ENCODE results near the gene WDR36. TPM values are rescaled to one million over a fixed set of nuclear protein-coding genes. Genes with fewer than 3 reads are reported as not detected.

Gene WDR36
- total and polyA plus RNA-seq, 2 of the 8 experiments (the other 6 are each of a cell fraction or from before 2014, with no cell fraction given) = 9.3 to 41.8 TPM

DNA sequence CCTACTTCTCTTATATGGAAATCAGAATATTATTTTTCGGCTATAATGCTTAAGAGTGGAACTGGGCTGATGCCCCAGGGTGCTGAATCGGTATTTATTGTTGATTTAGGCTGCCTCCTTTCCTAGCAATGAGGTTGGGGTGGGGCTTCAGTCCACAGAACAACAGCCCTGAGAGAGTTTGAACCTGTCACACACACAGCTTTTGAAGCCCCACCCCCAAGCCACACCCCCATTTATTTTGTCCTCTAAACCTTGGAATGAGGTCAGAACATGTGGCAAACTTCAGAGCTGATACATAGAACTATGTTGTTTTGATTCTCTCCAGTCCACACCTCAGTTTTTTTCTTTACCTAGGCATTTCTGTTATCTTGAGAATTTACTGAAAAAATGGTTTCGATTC, 80.4 kb downstream of the WDR36 start:
- H2BK5ac ChIP-seq (ENCODE audit: low read depth, low read length) = no peak overlapping the region
- ChIA-PET POLR2A (ENCODE audit: partially characterized antibody) (no interaction called here), CTCF (ENCODE audit: partially characterized antibody) (interaction anchor here (1.4 to 6.7 kb wide), 2 partner anchors 14 to 28 kb away, joined by 4 to 73 read pairs; no protein-coding TSS in a partner anchor)
- no peak overlapping the region for H3K14ac ChIP-seq (ENCODE audit: insufficient read length)
- H3K27ac ChIP-seq (ENCODE audit: low read depth, low read length) = no peak overlapping the region
- no peaks in the 10 kb centered on the region for H3K79me2 ChIP-seq (ENCODE audit: control insufficient read depth in 1 of 2, insufficient read depth in 2 of 2, low read length in 2 of 2)
- H3K4me2 ChIP-seq (ENCODE audit: insufficient read depth in 1 of 2, low read depth in 2 of 2, low read length in 2 of 2) = no peak overlapping the region
- H3K4ac ChIP-seq (replicated peaks; ENCODE audit: insufficient read length, low read depth, low read length) = no peak overlapping the region
- H4K91ac ChIP-seq (replicated peaks; ENCODE audit: insufficient read length, low read length) = no peak overlapping the region
- H3K4me3 ChIP-seq (ENCODE audit: extremely low read depth in 1 of 4, insufficient read depth in 2 of 4, low read depth in 3 of 4, low read length in 4 of 4) = no peak overlapping the region
- no peak overlapping the region for H3K23ac ChIP-seq (ENCODE audit: insufficient read length)
- 86% methylated on average over 3 of the region's 3 CpGs; no CpG with 5 or more reads in 1 of the 2 experiments for WGBS, 2 experiments (ENCODE audit: extremely low coverage in 1 of 2, insufficient coverage in 1 of 2, insufficient read length in 1 of 2, insufficient replicate concordance in 2 of 2, low coverage in 1 of 2, low lambda C conversion rate in 2 of 2, missing lambda C conversion rate in 1 of 2)
- H3K4me1 ChIP-seq (replicated peaks in 1 of 4; ENCODE audit: control insufficient read depth in 3 of 4, insufficient read depth in 4 of 4, low read length in 3 of 4) = no peaks in the 10 kb centered on the region; a peak in 1 of 7 replicates
- DNase-seq (ENCODE audit: low read depth in 1 of 2, low spot score in 2 of 2) (no peak), FAIRE-seq (no peak)
- H3K79me1 ChIP-seq (ENCODE audit: low read depth, low read length) = no peaks in the 10 kb centered on the region
- no peaks in the 10 kb centered on the region for H4K20me1 ChIP-seq (replicated peaks in 1 of 2; ENCODE audit: control insufficient read depth in 1 of 2, insufficient read depth in 2 of 2, low read length in 2 of 2)
- H3K9me3 ChIP-seq (ENCODE audit: insufficient read depth in 2 of 2, low read depth in 1 of 2, low read length in 1 of 2) = no peaks in the 10 kb centered on the region
- H4K8ac ChIP-seq (ENCODE audit: extremely low read depth, insufficient read depth, low read length) = no peak overlapping the region
- H2BK15ac ChIP-seq (ENCODE audit: low read length) = no peak overlapping the region
- no peak overlapping the region for H2AFZ ChIP-seq (ENCODE audit: low read length)
- no peaks in the 10 kb centered on the region for H3K36me3 ChIP-seq (ENCODE audit: control insufficient read depth in 2 of 4, insufficient read depth in 4 of 4, low read length in 3 of 4)
- no peak overlapping the region for H3K18ac ChIP-seq (ENCODE audit: extremely low read depth, low read length)
- H2BK20ac ChIP-seq (ENCODE audit: low read length) = no peak overlapping the region
- no peaks in the 10 kb centered on the region; the same call in 1 of the 2 replicates for H3K23me2 ChIP-seq (ENCODE audit: low read depth, low read length)
- no peak overlapping the region for H4K5ac ChIP-seq (ENCODE audit: insufficient read length, low read depth, low read length)
- no peak overlapping the region for H2AK5ac ChIP-seq (ENCODE audit: low read depth, low read length)
- no peak overlapping the region for H3K56ac ChIP-seq (replicated peaks; ENCODE audit: insufficient read length, low read depth, low read length)
- peaks cover 0 to 1% (median 0%) of the 10 kb centered on the region in 4 experiments; a peak in 1 of 7 replicates for H3K27me3 ChIP-seq (replicated peaks in 1 of 4; ENCODE audit: control insufficient read depth in 3 of 4, extremely low read depth in 1 of 4, insufficient read depth in 3 of 4, low read length in 3 of 4)
- no peak overlapping the region for H2BK12ac ChIP-seq (ENCODE audit: low read depth, low read length)
- H2BK120ac ChIP-seq (replicated peaks; ENCODE audit: low read depth, low read length) = no peak overlapping the region
- H3K9ac ChIP-seq (replicated peaks in 1 of 4; ENCODE audit: extremely low read depth in 1 of 4, low read depth in 3 of 4, low read length in 3 of 4) = no peak overlapping the region
- no peak for TF ChIP-seq TEAD4 (IDR thresholded peaks at IDR 0.05; ENCODE audit: low read depth, low read length)
- no peak for TF ChIP-seq SP2 (IDR thresholded peaks at IDR 0.05; ENCODE audit: low read length)
- no peak for TF ChIP-seq USF2 (IDR thresholded peaks at IDR 0.05; ENCODE audit: low read length)
- no peak for TF ChIP-seq TBP (IDR thresholded peaks at IDR 0.05; ENCODE audit: low read depth, low read length)
- TF ChIP-seq CBX8 (IDR thresholded peaks at IDR 0.05; ENCODE audit: borderline replicate concordance, low read depth, low read length) = no peak
- TF ChIP-seq CTCF (IDR thresholded peaks at IDR 0.05; ENCODE audit: control extremely low read depth in 1 of 3, insufficient read depth in 1 of 3, low read depth in 1 of 3, low read length in 3 of 3) = no peak
- TF ChIP-seq YY1 (IDR thresholded peaks at IDR 0.05; ENCODE audit: low read depth, low read length) = no peak
- no peak for TF ChIP-seq SP4 (IDR thresholded peaks at IDR 0.05; ENCODE audit: low read length)
- TF ChIP-seq CTBP2 (IDR thresholded peaks at IDR 0.05; ENCODE audit: borderline replicate concordance, insufficient read depth, insufficient read length, low read length) = no peak
- no peak for TF ChIP-seq KDM4A (IDR thresholded peaks at IDR 0.05; ENCODE audit: low read depth, low read length, severe bottlenecking)
- no peak for TF ChIP-seq MAFK (IDR thresholded peaks at IDR 0.05; ENCODE audit: low read depth, low read length)
